IMR-90 (cell line): ENCODE data around the gene IL12A. TPM values are rescaled to one million over a fixed set of nuclear protein-coding genes. Genes with fewer than 3 reads are reported as not detected.

Experiments
- ATAC-seq: fragments of 200-7000 bp; cut with Tn5 transposase; 2 replicates; pipeline ENCODE4 v1.9.1; 2020; ENCODE audit warnings: low read depth, mild to moderate bottlenecking, moderate library complexity
- BruUV-seq: library from RNA; stranded (reverse); fragments of 400-500 nt; replicated peaks from 2 replicates; lab custom pipeline; 2021; lab: Mats Ljungman, UMichigan
- CTCF ChIA-PET: fragments of 300-600 bp; formaldehyde crosslinking; extraction: SDS; loops from one replicate; lab custom pipeline; 2021; ENCODE audit warnings: antibody characterized with exemption; lab: Yijun Ruan, JAX
- POLR2A ChIA-PET: fragments of 300-600 bp; sonication (Branson Sonifier 250); formaldehyde crosslinking; loops from one replicate; lab custom pipeline; 2022; ENCODE audit warnings: antibody characterized with exemption; ENCODE audit not compliant: unreplicated experiment; lab: Charles Lee
- DNase-seq: peaks from one replicate; pipeline ENCODE4 v3.0.0; 2013
- H2AFZ ChIP-seq: replicated peaks from 2 replicates; pipeline ENCODE3; 2013; ENCODE audit warnings: low read length, mild to moderate bottlenecking; ENCODE audit not compliant: poor library complexity
- H2AK5ac ChIP-seq: 2 replicates; pipeline ENCODE4 v1.6.1; 2013; ENCODE audit warnings: low read depth, low read length, inconsistent platforms
- H2AK9ac ChIP-seq: replicated peaks from 2 replicates; pipeline ENCODE3; 2013; ENCODE audit warnings: mild to moderate bottlenecking, low read depth, low read length, moderate library complexity; ENCODE audit not compliant: poor library complexity
- H2BK120ac ChIP-seq: 2 replicates; pipeline ENCODE4 v1.6.1; 2013; ENCODE audit warnings: low read depth, low read length, inconsistent platforms
- H2BK15ac ChIP-seq: 3 replicates; pipeline ENCODE4 v1.6.1; 2013; ENCODE audit warnings: low read depth, low read length, inconsistent platforms
- H2BK20ac ChIP-seq: 2 replicates; pipeline ENCODE4 v1.6.1; 2013; ENCODE audit warnings: low read depth, mild to moderate bottlenecking, inconsistent platforms, low read length, moderate library complexity
- H2BK5ac ChIP-seq: 2 replicates; pipeline ENCODE4 v1.6.1; 2013; ENCODE audit warnings: mild to moderate bottlenecking, low read depth, low read length, inconsistent platforms; ENCODE audit not compliant: poor library complexity, severe bottlenecking
- H3K14ac ChIP-seq: replicated peaks from 2 replicates; pipeline ENCODE4 v1.6.1; 2013; ENCODE audit warnings: low read depth, low read length, inconsistent platforms
- H3K18ac ChIP-seq: 2 replicates; pipeline ENCODE4 v1.6.1; 2013; ENCODE audit warnings: low read depth, low read length, control low read depth
- H3K23ac ChIP-seq: 2 replicates; pipeline ENCODE4 v1.6.1; 2013; ENCODE audit warnings: low read depth, low read length, inconsistent platforms
- H3K27ac ChIP-seq: 2 replicates; pipeline ENCODE4 v1.5.1; 2013; ENCODE audit warnings: mild to moderate bottlenecking, control low read depth, low read length; ENCODE audit not compliant: insufficient read depth
- H3K27me3 ChIP-seq: 2 replicates; pipeline ENCODE4 v1.6.1; 2013; ENCODE audit warnings: low read length; ENCODE audit not compliant: control insufficient read depth, insufficient read depth
- H3K36me3 ChIP-seq: 2 replicates; pipeline ENCODE4 v1.6.1; 2013; ENCODE audit warnings: low read length, mixed read lengths; ENCODE audit not compliant: control insufficient read depth, insufficient read depth
- H3K4ac ChIP-seq: 2 replicates; pipeline ENCODE4 v1.6.1; 2013; ENCODE audit warnings: low read depth, low read length, inconsistent platforms
- H3K4me1 ChIP-seq: 2 replicates; pipeline ENCODE4 v1.6.1; 2013; ENCODE audit warnings: low read length, mixed read lengths; ENCODE audit not compliant: control insufficient read depth, insufficient read depth
- H3K4me2 ChIP-seq: 2 replicates; pipeline ENCODE4 v1.6.1; 2013; ENCODE audit warnings: low read depth, mild to moderate bottlenecking, control low read depth, low read length, moderate library complexity
- H3K4me3 ChIP-seq: 2 replicates; pipeline ENCODE4 v1.5.1; 2013; ENCODE audit warnings: low read depth, mild to moderate bottlenecking, control low read depth, low read length, moderate library complexity; ENCODE audit not compliant: insufficient read depth
- H3K56ac ChIP-seq: 2 replicates; pipeline ENCODE4 v1.6.1; 2013; ENCODE audit warnings: low read length, inconsistent platforms; ENCODE audit not compliant: insufficient read depth; ENCODE audit errors: extremely low read depth
- H3K79me1 ChIP-seq, 2 experiments: 2 replicates each; pipeline ENCODE4 v1.6.1; 2013; ENCODE audit warnings: low read length in 2 of 2, inconsistent platforms in 1 of 2, low read depth in 1 of 2
- H3K9ac ChIP-seq: 2 replicates; pipeline ENCODE4 v1.6.1; 2013; ENCODE audit warnings: low read depth, low read length, control low read depth
- H3K9me1 ChIP-seq: 2 replicates; pipeline ENCODE4 v1.6.1; 2013; ENCODE audit warnings: low read length, inconsistent platforms; ENCODE audit not compliant: insufficient read depth
- H3K9me3 ChIP-seq: 2 replicates; pipeline ENCODE4 v1.6.1; 2013; ENCODE audit warnings: low read length; ENCODE audit not compliant: control insufficient read depth, insufficient read depth
- H4K20me1 ChIP-seq: 2 replicates; pipeline ENCODE4 v1.6.1; 2013; ENCODE audit warnings: low read length, inconsistent platforms; ENCODE audit not compliant: insufficient read depth
- H4K5ac ChIP-seq: 2 replicates; pipeline ENCODE4 v1.6.1; 2013; ENCODE audit warnings: mild to moderate bottlenecking, low read depth, low read length, control low read depth
- H4K8ac ChIP-seq, 2 experiments: 2 replicates each; pipeline ENCODE4 v1.6.1; 2013; ENCODE audit warnings: low read depth in 2 of 2, low read length in 2 of 2, control low read depth in 1 of 2, inconsistent platforms in 1 of 2
- H4K91ac ChIP-seq: 2 replicates; pipeline ENCODE4 v1.6.1; 2013; ENCODE audit warnings: low read depth, low read length, inconsistent platforms; ENCODE audit not compliant: insufficient read depth
- ELK1 ChIP-seq: fragments of 150-350 bp; IDR thresholded peaks from 2 replicates; pipeline ENCODE4 v1.6.1; 2016; ENCODE audit warnings: low read depth, mild to moderate bottlenecking, low read length, moderate library complexity, borderline replicate concordance
- WGBS, 2 experiments: methylation state at CpG; one replicate each; pipeline versions ENCODE4 v1.1.5 to v1.1.7; 2013; ENCODE audit warnings: missing lambda C conversion rate in 2 of 2; ENCODE audit not compliant: insufficient read length in 1 of 2; ENCODE audit errors: extremely low coverage in 2 of 2; 5-methylcytosine and 5-hydroxymethylcytosine counted together
- dilution Hi-C: fragments of 300-500 bp; cut with HindIII; formaldehyde crosslinking; loops from one replicate; pipeline ENCODE4 v1.14.3; 2018; ENCODE audit warnings: low sequenced_read_pairs; ENCODE audit not compliant: unreplicated experiment
- in situ Hi-C: fragments of 300-500 bp; cut with MboI; formaldehyde crosslinking; loops from 3 replicates; pipeline ENCODE4 v1.14.3; 2019; ENCODE audit warnings: low sequenced_read_pairs, inconsistent platforms, mixed read lengths
- intact Hi-C: fragments of 100-400 bp; cut with micrococcal nuclease; formaldehyde crosslinking; loops from 2 replicates; pipeline ENCODE4 v1.10.0; 2022
- polyA plus RNA-seq, 3 experiments: library from polyadenylated mRNA; depleted of rRNA; stranded (reverse); fragments of >200 nt; gene quantifications; 2 replicates each; pipeline ENCODE4 v1.2.3, GENCODE V29; 2012; ENCODE audit warnings: low replicate concordance in 1 of 3
- total RNA-seq: library from RNA; depleted of rRNA; stranded (reverse); fragments of >200 nt; gene quantifications from 2 replicates; pipeline ENCODE4 v1.2.3, GENCODE V29; 2012

IL12A gene
- total and polyA plus RNA-seq, 2 of the 4 experiments (the other 2 are of a cell fraction): 0.90 to 2.9 TPM

DNA sequence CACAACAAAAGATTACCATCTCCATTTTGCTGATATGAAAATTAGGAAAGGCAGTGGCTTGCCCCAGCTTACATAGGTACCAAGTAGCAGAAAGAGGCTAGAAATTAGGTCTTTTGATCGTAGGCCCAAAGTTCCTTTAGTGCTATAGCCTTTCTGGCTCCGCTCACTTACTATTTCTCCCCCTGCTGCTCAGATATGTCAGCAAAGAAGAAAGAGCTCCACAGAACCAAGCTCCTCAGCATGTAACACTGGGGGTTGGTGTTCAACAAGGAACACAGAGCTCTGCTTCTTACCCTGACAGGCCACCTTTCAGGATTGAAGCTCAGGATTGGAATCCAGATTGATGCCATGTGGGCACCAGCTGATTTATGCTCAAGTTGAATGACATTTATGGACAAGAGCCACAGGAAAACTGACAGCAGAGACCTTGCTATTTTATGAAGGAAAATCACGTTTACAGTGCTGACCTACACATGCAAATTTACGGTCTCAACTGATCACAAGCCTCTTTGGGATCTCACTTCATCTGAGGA is 6.1 kb upstream of the IL12A start:
- Histone ChIP-seq H3K9me1 (no peaks in the 10 kb centered on the region), H2AK9ac (no peak overlapping the region), H3K9ac (no peak overlapping the region), H2BK120ac (no peak overlapping the region), H2BK20ac (no peak overlapping the region; the same call in 1 of the 2 replicates), H3K4me1 (0 out of 2 replicates have a peak, but pooled peaks cover 3% of the 10 kb centered on the region), H4K91ac (no peak overlapping the region), H4K5ac (no peak overlapping the region), H3K4ac (no peak overlapping the region), H4K8ac (no peak overlapping the region), H3K27ac (no peak overlapping the region), H2BK5ac (no peak overlapping the region), H2AFZ (no peak overlapping the region), H2AK5ac (no peak overlapping the region), H3K4me3 (no peak overlapping the region), H3K56ac (no peak overlapping the region), H3K18ac (no peak overlapping the region), H3K9me3 (no peaks in the 10 kb centered on the region), H2BK15ac (no peak overlapping the region), H3K14ac (no peak overlapping the region), H3K79me1 (no peaks in the 10 kb centered on the region), H3K27me3 (no peaks in the 10 kb centered on the region), H4K20me1 (no peaks in the 10 kb centered on the region), H3K23ac (no peak overlapping the region), H3K36me3 (no peaks in the 10 kb centered on the region), H3K4me2 (no peak overlapping the region)
- intact Hi-C loops: loop anchor here (1.0 kb wide), 1 partner anchor 36 kb away; no protein-coding TSS in a partner anchor
- dilution Hi-C loops: no loop called here
- WGBS, 2 experiments: 83% methylated on average over 2 of the region's 4 CpGs; no CpG with 5 or more reads in 1 of the 2 experiments
- ChIA-PET POLR2A (no interaction called here), CTCF (no interaction called here)
- no peak for DNase-seq
- no peak for ATAC-seq
- no peak for TF ChIP-seq ELK1
- BruUV-seq: no TSS peak
- in situ Hi-C loops: no loop called here
